Prostate gland (tissue), 2 donors: ENCODE measurements around the gene NDC80. TPM values are rescaled to one million over a fixed set of nuclear protein-coding genes. Genes with fewer than 3 reads are reported as not detected.

Source experiments
- DNase-seq: peaks from one replicate; pipeline ENCODE4 v3.0.0-alpha.2; 2019; ENCODE audit warnings: low spot score
- H3K27ac ChIP-seq, 2 donors: fragments of 200-600 bp; sonication (generic); 2 replicates each; pipeline ENCODE4 v1.5.1; 2017 to 2019
- H3K27me3 ChIP-seq: fragments of 200-600 bp; sonication (generic); replicated peaks from 2 replicates; pipeline ENCODE4 v1.5.1; 2019; ENCODE audit not compliant: insufficient read depth
- H3K36me3 ChIP-seq, 2 donors: fragments of 200-600 bp; sonication (generic); 1 replicate in 1 of 2; 2 replicates in 1 of 2; pipeline versions ENCODE4 v1.5.1 to v1.8.1; 2017 to 2019
- H3K4me1 ChIP-seq: fragments of 200-600 bp; sonication (generic); replicated peaks from 2 replicates; pipeline ENCODE4 v1.5.1; 2019
- H3K4me3 ChIP-seq, 2 donors: fragments of 200-600 bp; sonication (generic); 2 replicates each; pipeline ENCODE4 v1.5.1; 2017 to 2019
- H3K9me3 ChIP-seq: fragments of 200-600 bp; sonication (generic); 2 replicates; pipeline ENCODE4 v1.5.1; 2017
- POLR2A ChIP-seq: fragments of 450-650 bp; IDR thresholded peaks from one replicate; pipeline ENCODE4 v1.6.1; 2016; ENCODE audit warnings: antibody characterized with exemption, mild to moderate bottlenecking
- POLR2AphosphoS5 ChIP-seq: sonication (generic); formaldehyde crosslinking; IDR thresholded peaks from one replicate; pipeline ENCODE4 v1.6.1; 2017; ENCODE audit warnings: antibody characterized with exemption
- WGBS: methylation state at CpG from one replicate; pipeline ENCODE4 v1.1.5; 2018; 5-methylcytosine and 5-hydroxymethylcytosine counted together
- intact Hi-C: fragments of 100-400 bp; cut with DNase I; formaldehyde crosslinking; loops from one replicate; pipeline ENCODE4 v1.14.2; 2022
- total RNA-seq, 2 donors: library from RNA; depleted of rRNA; stranded (reverse); fragments of >200 nt; gene quantifications; one replicate each; pipeline ENCODE4 v1.1.0, GENCODE V29; 2016
- TF ChIP-seq, protein P1 (sequence below), 4 experiments: fragments of 200-600 bp in 2 of 4; fragments of 450-650 bp in 2 of 4; sonication (generic) in 2 of 4; IDR thresholded peaks; 1 replicate in 3 of 4; 2 replicates in 1 of 4; pipeline ENCODE4 v1.5.1; 2016 to 2019; ENCODE audit warnings: antibody characterized with exemption in 4 of 4, mild to moderate bottlenecking in 2 of 4, moderate library complexity in 2 of 4

Gene NDC80
- total RNA-seq, 2 donors from 2014 or later = 0.77 to 2.7 TPM

DNA sequence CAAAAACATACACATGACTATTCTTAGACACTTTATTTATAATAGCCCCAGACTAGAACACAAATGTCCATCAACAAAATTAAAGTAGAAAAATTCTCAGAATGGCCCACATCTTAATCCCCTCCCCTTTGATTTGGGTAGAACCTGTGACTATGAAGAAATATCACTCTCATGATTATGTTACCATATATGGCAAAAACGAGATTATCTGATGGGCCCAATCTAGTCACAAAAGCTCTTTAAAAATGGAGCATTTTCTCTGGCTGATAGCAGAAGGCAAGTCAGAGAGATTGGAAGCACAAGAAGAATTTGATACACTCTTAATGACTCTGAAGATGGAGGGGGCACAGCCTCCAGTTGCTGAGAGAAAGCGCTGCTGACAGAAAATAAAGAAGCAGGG, 39.6 kb upstream of the NDC80 start:
- intact Hi-C loops = no loop called here
- no peak overlapping the region for H3K27ac ChIP-seq
- H3K4me1 ChIP-seq = no peaks in the 10 kb centered on the region
- H3K4me3 ChIP-seq = no peak overlapping the region
- H3K36me3 ChIP-seq = no peaks in the 10 kb centered on the region
- no peak for DNase-seq
- no peaks in the 10 kb centered on the region for H3K9me3 ChIP-seq
- WGBS = 90% methylated on average over 2 of the region's 2 CpGs
- H3K27me3 ChIP-seq = no peaks in the 10 kb centered on the region
- TF ChIP-seq POLR2A (no peak), POLR2AphosphoS5 (no peak)
- TF ChIP-seq, protein P1, sequence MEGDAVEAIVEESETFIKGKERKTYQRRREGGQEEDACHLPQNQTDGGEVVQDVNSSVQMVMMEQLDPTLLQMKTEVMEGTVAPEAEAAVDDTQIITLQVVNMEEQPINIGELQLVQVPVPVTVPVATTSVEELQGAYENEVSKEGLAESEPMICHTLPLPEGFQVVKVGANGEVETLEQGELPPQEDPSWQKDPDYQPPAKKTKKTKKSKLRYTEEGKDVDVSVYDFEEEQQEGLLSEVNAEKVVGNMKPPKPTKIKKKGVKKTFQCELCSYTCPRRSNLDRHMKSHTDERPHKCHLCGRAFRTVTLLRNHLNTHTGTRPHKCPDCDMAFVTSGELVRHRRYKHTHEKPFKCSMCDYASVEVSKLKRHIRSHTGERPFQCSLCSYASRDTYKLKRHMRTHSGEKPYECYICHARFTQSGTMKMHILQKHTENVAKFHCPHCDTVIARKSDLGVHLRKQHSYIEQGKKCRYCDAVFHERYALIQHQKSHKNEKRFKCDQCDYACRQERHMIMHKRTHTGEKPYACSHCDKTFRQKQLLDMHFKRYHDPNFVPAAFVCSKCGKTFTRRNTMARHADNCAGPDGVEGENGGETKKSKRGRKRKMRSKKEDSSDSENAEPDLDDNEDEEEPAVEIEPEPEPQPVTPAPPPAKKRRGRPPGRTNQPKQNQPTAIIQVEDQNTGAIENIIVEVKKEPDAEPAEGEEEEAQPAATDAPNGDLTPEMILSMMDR (IDR thresholded peaks at IDR 0.05) = no peak

DNA sequence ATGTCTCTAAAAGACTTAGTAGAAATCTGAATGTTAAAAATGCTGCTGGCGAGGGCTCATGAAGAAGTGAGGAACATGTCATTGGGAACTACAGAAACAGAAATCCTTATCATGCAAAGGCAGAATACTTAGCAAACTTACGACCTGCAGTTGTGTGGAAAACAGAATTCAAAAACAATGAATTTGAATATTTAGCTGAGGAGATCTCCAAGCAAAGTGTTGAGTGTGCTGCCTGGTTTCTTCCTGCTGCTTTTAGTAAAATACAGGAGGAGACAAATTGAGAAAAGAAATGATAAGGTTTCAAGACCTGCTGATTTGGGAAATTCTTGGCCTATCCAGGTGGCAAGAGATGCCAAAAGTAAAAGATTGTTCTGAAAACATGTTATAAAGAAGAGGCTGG, 38.6 kb upstream of the NDC80 start:
- TF ChIP-seq, protein P1 (IDR thresholded peaks at IDR 0.05) = no peak
- TF ChIP-seq POLR2A (no peak), POLR2AphosphoS5 (no peak)
- Histone ChIP-seq H3K4me3 (no peak overlapping the region), H3K4me1 (no peaks in the 10 kb centered on the region), H3K9me3 (no peaks in the 10 kb centered on the region), H3K27me3 (no peaks in the 10 kb centered on the region), H3K36me3 (no peaks in the 10 kb centered on the region), H3K27ac (no peak overlapping the region)
- intact Hi-C loops = no loop called here
- 99% methylated on average over 2 of the region's 2 CpGs for WGBS
- DNase-seq = no peak

DNA sequence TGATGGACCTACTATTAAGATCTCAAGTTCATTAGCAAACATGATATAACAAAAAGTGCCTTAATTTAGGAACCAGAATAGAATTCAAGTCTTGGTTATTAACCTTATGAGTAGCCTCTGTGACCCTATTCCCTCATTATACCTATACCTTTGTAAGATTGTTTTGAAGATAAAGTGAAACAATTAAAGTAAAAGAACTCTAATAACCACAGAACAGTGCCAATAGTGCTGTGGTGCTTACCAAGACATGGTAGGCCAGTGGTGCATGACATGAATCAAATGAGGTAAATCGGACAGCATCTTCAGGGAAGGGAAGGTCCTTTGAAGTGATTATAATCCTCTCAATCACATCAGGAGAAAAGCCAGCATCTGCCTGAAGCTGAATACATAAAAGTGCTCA, 36.5 kb upstream of the NDC80 start:
- Histone ChIP-seq H3K9me3 (no peaks in the 10 kb centered on the region), H3K4me1 (peaks cover 2% of the 10 kb centered on the region), H3K27me3 (no peaks in the 10 kb centered on the region), H3K4me3 (no peak overlapping the region), H3K27ac (no peak overlapping the region), H3K36me3 (no peaks in the 10 kb centered on the region)
- TF ChIP-seq POLR2A (no peak), POLR2AphosphoS5 (no peak)
- TF ChIP-seq, protein P1 (IDR thresholded peaks at IDR 0.05) = no peak
- intact Hi-C loops = no loop called here
- 96% methylated on average over 1 of the region's 1 CpG for WGBS
- no peak for DNase-seq

DNA sequence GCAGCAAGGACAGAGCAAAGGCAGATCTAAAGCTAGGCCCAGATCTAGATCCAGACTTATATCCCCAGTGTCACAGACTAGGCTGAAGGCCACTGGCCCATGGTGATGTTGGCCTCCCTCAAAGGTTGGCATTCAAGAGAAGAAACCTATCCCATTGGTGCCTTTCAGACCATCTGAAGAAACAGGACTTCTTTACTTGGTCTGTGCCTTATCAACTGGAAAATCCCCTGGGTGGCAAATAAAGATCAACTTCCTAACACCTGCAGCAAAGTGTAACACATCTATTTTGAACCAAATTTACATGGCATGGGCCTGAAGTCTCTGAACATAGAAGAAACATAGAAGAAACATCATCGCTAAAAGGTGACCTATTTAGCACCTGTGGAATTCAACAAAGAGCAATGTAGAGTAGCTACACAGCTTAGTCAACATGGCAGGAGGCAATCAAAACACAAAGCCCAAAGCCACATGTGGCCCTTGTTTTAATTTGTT, 35.9 kb upstream of the NDC80 start:
- intact Hi-C loops = no loop called here
- H3K27ac ChIP-seq = no peak overlapping the region
- no peak for DNase-seq
- no peak overlapping the region for H3K4me3 ChIP-seq
- 100% methylated on average over 1 of the region's 1 CpG for WGBS
- H3K27me3 ChIP-seq = no peaks in the 10 kb centered on the region
- TF ChIP-seq POLR2AphosphoS5 = no peak
- TF ChIP-seq POLR2A = no peak
- TF ChIP-seq, protein P1 (IDR thresholded peaks at IDR 0.05) = no peak
- H3K9me3 ChIP-seq = no peaks in the 10 kb centered on the region
- no peaks in the 10 kb centered on the region for H3K36me3 ChIP-seq
- peaks cover 2% of the 10 kb centered on the region for H3K4me1 ChIP-seq

DNA sequence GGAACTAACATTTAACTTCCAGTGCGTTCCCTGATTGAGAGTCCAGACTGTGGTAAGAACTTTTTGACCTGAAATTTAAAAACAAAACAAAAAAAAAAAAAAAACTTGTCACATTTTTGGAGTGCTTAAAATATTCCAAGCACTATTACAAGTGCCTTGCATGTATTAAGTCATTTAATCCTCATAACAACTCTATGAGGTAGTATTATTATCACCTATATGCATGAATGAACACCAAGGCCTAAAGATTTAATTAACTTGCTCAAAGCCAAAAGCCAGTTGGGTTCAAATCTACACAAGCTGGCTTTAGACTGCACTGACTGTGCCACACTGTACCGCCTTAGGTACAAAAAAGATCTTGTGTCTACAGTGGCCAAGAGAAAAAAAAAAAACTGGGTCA, 35.3 kb upstream of the NDC80 start:
- Histone ChIP-seq H3K4me3 (no peak overlapping the region), H3K27ac (peak overlapping the region in 1 of 2 donors; percentile 26), H3K9me3 (no peaks in the 10 kb centered on the region), H3K4me1 (peaks cover 2% of the 10 kb centered on the region), H3K36me3 (no peaks in the 10 kb centered on the region), H3K27me3 (no peaks in the 10 kb centered on the region)
- TF ChIP-seq POLR2A (no peak), POLR2AphosphoS5 (no peak)
- TF ChIP-seq, protein P1 (IDR thresholded peaks at IDR 0.05) = no peak
- 45% methylated on average over 2 of the region's 2 CpGs for WGBS
- DNase-seq = no peak
- intact Hi-C loops = no loop called here
